ENCODE results near the gene SPATC1L.

SPATC1L gene

DNA sequence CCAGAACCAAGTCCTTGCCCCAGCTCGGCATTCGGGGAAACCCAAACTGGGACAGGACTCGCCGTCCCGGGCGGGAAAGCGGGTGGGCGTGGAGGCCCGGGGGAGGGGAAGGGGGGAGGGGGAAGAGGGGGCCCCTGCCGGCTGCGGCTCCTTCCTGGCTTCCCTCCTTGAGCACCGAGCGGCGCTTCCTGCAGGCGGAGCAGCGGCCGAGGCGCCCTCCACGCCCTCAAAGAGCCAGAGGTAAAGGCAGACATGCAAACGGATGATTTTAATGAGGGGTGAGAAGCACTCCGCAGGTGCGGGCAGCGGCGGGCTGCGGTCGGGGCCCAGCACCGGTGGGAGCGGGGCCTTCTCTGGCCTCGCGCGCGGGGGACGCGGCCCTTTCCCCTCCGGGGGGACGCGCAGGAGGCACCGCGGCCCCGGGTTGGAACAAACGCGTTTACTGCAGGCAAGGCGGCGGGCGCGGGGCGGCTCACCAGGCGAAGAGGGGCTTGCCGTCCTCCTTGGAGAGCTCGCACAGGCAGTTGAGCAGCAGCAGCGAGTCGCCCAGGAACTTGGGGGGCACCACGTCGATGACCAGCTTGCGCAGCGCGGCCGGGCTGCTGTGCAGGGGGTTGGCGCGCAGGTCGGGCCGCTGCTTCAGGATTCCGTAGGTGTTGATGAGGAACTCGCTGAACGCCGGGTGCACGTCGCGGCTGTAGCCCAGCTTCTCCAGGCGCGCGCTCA is 23.2 kb downstream of the SPATC1L start:
- DNase-seq: no peak

DNA sequence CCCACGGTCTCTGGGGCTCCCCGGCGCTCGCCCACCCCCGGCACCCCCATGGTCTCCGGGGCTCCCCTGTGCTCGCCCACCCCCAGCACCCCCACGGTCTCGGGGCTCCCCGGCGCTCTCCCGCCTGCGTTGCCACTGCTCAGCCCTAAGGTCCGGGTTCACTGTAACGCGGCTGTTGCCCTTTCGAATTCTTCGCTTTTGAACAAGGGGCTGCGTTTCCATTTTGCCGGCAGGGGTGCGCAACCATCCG is 23.7 kb downstream of the SPATC1L start:
- DNase-seq: no peak

DNA sequence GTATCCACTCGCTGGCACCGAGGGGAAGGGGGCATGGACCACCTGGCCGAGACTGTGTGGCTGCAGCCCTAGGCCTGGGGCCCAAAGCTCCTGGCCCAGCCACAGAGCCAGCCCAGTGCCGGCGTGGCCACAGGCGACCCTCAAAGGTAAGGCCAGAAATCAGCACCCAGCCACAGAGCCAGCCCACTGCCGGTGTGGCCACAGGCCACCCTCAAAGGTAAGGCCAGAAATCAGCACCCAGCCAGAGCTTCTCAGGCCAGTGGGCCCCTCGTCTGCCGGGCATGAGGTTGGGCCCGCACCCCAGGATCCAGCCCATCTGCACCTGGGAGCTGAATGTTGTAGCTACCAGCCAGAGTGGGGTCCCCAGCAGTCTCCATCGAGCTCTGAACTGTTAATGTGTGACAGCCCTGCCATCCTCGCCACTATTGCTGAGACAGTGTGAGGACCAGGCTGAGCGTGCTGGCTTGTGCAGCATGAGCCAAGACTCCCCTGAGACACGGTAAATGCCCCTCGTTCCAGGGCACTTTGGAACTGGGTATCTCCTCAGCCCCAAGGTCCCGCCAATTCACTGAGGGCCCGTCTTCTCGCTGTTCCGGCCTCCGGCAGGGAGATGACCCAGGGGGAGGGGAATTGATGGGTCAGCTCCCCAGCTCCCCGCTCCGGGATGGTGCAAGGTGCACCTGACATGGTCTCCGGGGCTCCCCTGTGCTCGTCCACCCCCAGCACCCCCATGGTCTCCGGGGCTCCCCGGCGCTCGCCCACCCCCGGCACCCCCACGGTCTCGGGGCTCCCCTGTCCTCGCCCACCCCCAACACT is 24.2 kb downstream of the SPATC1L start:
- DNase-seq: no peak

DNA sequence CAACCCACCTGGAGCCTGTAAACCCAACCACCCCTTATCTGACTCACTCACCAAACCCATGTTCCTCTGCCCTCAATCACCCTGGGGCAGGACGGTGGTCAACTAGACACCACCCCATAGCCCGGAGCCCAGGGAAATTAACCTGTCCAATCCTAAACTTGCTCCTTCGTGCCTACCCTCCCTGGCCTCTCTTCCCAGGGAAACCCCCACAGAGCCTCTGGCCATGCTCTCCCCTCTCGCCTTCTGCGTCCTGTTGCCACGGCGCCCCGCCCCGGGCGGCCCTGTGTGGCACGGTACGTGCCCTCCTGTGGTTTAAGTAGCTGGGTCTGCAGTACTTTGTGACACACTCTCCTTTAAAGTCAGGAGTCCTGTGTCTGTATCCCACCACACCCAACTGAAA is 24.9 kb downstream of the SPATC1L start:
- no peak for DNase-seq

DNA sequence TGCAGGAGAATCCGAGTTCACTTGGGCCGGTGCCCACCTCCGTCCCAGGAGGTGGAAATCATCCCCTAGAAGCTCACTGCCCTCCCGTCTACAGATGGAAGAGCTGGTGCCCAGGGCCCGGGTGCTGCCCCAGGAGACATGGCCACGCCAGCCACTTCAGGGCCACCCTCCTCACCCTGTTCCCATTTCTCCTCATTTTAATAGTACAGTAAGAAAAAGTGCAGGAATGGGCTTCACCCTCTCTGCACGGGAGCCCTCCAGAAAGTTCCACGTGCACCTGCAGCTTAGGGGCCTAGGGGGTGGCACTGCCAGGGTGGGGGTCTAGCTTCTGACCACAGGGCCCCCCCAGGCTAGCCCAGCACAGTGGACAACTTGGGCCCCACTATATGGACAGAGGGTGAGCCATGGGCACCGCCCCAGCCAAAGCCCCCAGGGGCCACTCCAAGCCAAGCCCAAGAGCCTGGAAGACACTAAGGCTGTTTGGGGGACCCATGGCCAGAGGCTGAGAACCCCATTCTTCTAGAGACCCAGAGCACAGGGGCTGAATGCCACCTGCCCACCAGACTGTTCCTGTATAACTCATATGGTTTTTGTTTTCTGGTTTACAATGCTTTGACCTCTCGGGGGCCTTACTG is 25.5 kb downstream of the SPATC1L start:
- DNase-seq: no peak

DNA sequence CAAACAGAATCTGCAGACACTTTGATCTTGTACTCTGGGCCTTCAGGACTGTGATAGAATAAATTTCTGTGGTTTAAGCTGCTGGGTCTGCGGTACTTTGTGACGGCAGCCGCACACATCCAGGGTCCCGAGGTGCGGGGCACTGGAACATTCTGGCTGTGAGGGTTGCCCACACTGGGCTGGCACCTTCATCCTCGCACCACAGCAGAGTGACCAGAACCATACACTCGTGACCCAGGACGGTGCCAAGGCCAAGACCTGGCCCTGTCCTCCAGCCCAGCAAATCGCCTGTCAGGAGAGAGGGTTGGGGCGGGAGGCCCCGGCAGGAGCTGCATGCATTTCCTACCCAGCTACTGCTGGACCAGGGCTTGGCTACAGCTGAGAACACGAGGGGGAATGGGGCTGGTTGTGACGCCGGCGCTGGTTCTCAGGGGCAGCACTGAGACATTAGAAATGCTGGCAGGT is 26.2 kb downstream of the SPATC1L start:
- no peak for DNase-seq

DNA sequence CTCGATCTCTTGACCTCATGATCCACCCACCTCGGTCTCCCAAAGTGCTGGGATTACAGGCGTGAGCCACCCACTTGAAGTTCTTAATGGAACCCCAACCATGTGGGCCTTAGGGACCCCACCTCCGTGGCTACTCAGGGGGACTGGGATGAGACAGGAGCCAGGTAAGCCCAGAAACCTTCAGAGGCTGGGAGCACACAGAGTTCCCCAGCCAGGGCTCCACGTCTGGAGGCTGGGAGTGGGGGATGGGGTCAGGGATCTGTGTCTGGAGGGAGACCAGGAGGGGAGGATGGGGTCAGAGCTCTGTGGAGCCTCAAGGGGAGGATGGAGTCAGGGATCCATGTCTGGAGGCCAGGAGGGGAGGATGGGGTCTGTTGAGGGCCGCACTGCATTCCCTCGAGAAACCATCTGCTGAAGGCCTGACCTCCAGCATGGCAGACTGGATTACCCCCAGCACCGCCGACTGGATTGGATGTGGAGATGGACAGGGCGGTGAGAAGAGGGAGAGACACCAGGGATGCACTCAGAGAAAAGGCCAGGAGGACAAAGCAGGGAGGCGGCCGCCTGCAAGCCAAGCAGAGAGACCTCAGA is 26.8 kb downstream of the SPATC1L start:
- no peak for DNase-seq

DNA sequence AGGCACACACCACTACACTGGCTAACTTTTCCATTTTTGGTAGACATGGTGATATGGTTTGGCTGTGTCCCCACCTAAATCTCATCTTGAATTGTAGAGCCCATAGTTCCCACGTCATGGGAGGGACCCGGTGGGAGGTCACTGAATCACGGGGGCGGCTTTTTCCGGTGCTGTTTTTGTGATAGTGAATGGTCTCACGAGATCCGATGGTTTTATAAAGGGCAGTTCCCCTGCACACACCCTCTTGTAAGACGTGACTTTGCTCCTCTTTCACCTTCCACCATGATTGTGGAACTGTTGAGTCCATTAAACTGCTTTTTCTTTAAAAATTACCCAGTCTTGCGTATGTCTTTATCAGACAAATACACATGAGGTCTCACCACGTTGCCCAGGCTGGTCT is 27.6 kb downstream of the SPATC1L start:
- DNase-seq: no peak

DNA sequence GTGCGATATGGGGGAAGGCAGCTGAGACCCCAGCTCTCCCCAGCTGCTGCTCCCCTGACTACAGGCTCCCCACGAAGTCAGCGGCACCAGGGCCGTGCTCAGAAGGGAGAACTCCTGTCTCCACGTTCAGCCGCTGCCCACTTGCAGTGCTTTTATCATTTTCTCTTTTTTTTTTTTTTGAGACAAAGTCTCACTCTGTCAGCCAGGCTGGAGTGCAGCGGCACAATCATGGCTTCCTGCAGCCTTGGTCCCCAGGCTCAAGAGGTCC is 27.9 kb downstream of the SPATC1L start:
- no peak for DNase-seq

DNA sequence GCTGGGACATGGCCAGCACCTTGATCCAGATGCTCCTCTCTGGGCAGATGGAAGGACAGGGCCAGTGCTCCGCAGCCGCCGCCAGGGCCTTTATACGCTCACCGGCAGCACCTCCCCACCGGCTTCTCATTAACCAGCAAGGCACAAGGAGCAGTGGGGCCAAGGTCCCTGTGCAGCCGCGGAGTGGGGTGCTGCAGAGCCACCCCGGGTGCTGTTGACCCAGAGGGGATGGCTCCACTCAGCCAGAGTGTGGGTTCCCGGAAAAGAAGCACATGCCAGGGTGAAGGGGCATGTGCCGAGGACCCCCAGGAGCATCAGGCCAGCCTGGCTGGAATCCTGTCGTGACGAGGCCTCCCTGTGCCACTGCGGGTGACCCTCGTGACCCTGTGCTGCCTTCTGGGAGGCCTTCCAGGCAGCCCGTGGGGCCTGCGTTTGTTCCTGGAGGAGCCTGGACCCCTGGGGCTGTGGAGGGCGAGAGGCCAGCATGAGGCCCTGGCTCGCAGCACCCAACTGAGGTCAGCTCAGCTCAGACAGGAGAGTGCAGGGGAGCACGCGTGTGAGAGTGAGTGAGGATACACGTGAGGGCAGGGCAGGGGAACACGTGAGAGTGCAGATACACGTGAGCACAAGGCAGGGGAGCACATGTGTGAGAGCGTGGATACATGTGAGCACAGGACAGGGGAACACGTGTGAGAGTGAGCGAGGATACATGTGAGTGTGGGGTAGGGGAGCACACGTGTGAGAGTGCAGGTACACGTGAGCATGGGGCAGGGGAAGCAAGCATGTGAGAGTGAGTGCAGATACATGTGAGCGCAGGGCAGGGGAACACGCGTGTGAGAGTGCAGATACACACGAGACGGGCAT is 28.5 kb downstream of the SPATC1L start, which contains the start of gene FTCD:
Gene FTCD, minus strand, starts transcription at position 66 of the 864 bp plus-strand sequence. Its CDS starts 56 bp downstream, at position 10.
- no peak for DNase-seq

DNA sequence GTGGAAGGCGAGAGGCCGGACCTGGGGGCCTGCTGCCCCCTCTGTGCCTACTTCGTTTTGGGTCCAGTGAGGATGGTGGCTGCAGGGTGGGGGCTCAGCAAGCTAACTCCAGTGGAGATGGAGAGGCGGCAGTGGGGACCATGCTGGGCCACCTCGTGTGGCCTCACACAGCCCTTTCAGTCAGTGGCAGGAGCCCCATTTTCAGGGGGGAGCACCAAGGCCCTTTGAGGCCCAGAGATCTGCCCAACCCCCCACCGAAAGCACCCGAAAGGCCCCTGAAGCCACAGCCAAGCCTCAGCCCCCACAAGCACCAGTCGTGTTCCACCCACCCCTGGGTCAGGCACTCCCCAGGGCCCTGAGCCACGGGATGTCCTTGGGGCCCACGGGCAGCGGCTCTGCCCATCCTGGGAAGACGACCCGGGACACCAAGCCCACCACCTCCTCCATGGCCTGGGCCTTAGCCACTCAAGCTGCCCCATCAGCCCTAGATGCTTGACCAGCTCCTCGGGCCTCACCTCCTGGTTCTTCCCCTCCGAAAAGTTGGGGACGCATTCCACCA is 29.2 kb downstream of the SPATC1L start:
- no peak for DNase-seq

DNA sequence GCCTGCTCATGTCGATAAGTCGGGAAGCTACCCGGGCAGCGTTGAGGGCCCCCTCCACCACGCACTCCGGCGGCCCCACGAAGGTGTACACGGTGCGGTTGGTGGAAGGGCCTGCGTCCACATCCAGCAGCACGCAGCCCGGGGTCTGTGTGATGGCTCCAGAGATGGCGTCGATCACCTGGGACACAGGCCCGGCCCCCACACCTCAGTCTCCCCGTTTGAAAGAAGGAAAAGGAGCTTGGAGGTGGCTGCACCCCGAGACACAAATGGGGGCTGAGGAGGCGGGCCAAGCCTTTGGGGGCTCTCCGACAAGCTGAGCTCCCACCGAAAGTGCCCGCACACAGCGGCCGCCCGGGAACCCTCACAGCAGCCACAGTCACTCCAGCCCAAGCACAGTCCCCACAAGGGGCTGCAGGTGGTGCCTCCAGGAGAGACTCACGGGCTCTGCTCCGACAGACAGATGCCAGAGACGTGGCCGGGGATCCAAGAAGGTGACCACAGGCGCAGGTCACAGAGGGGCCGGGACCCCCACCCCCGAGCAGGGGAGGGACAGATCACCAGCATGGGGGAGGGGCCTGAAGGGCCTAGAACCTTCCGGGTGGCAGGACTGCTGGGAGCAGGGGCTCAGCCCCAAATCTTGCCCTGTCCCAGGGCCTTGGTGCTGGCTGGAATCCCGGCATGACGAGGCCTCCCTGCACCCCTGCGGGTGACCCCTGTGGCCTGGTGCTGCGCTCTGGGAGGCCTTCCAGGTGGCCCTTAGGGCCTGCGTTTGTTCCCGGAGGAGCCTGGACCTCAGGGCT is 29.9 kb downstream of the SPATC1L start:
- DNase-seq: no peak

DNA sequence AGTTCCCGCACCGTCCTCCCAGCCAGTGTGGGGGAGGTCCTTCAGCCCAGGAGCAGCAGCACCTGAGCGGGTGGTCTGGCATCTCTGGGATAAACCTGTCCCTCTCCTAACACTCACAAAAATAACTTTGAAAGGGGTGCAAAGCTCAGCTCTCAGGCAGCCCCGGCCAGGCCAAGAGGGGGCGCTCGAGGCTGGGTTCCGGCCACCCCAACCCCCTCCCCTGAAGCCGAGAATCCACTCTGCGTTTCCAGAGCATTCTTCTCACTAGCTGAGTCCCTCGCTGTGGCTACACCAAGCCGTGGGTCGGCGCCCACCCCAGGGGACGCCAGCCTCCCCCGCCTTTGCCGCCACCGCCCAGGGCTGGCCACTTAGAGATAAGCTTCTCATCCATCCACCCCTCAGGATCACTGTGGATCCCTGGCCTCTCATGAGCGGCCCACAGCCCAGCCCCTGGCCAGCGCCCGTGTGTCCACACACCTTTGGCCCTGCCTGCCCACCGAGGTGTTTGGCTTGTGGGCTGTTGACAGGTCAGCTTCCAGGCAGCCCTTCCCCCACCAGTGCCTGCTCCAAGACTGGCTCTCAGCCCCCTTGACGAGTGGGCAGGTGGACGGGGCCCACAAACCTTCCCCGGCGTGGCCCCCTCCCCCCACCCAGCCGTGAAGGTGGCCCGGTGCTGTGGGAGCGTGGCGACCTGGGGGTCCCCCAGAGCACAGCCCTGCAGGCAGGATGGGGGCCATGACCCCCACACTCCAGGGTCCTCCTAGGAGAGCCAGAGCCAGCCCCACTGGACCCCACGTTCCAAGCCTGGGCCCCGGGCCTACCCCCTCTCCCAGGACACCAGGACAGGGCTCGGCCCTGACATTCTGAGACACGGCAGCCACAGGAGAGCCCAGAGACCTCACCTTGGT is 30.8 kb downstream of the SPATC1L start:
- DNase-seq: no peak

DNA sequence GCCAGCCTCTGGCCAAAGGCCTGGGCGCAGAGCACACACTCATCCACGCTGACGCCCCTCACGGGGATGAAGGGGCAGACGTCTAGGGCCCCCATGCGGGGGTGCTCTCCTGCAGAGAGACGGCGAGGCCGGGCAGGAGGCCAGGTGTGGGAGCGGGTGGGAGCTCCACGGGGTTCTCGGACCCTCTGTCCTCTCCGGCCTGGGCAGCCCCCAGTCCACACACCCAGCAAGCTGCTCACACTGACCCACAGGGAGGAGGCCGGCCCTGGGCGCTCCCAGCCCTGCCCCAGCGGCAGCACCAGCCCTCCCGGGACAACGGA is 31.4 kb downstream of the SPATC1L start:
- no peak for DNase-seq

DNA sequence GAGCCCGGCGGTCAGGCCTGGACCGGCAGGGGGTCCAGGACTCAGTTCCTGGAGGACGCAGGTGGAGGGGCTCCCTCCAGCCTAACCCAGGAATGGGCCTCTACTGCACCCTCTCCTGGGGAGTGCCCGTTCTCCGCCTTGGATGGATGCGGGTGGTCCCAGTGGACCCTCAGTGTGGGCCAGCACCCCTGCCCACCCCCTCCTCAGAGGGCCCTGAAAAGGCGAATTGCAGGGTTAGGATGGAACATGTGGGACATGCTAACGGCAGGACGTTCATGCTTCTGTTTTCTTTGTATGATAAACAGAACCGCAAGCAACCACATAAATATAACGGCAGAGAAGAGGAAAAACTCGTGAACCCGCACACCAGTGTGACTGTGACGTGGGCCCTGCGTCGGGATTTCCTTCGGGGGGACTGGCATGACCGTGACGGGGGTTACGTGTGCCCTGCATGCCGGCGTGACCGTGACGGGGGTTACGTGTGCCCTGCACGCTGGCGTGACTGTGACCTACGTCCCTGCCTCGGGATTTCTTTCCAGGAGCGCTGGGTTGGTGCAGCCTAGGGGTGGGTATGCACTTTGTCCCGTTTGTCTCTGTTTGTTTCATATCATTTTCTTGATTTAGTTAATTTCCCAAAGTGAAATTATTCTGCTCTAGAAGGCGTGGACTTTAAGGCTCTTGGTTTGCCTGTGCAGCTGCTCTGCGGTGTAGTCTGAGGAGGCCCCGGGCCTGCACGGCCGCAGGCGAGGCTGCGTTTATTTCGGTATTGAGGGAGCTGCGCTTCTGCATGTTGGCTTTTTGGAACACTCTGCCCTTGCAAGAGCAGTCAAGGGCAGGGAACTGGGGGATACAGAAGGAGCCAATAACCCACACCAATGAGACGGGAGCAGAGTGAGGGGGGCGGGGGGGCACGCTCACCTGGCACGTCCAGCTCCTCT is 32.0 kb downstream of the SPATC1L start:
- DNase-seq: no peak

DNA sequence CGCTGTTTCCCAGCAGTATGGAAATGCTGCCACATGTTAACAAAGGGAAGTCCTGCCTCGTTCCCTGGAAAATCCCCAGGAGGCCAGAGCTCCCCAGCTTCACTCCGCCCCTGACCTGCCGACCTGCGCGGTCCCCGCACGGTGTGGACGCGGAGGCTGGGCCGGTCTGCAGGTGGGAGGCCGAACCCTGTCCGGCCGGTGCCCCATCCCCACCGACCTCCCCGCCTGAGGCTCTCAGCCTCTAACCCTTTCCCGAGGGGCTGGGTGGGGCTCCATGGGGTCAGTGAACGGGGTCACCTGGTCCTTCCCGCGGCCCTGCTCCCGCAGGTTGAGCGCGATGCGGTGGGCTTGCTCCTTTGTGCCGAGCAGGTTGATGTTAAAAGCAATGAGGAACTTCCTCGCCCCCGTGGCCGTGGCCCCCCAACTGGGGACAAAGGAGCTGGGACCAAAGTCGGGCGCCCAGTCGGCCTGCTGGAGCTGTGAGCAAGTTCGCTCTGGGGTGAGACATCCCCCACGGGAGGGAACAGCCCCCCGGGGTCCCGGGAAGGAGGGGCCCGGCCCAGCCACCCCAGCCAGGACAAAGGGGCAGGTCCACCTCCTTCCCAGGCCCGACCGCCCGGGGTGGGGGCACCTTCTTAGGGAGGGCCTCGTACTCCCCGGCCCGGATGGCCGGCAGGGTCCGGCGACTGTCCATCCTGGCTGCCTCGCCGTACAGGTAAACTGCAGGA is 32.8 kb downstream of the SPATC1L start:
- DNase-seq: no peak

DNA sequence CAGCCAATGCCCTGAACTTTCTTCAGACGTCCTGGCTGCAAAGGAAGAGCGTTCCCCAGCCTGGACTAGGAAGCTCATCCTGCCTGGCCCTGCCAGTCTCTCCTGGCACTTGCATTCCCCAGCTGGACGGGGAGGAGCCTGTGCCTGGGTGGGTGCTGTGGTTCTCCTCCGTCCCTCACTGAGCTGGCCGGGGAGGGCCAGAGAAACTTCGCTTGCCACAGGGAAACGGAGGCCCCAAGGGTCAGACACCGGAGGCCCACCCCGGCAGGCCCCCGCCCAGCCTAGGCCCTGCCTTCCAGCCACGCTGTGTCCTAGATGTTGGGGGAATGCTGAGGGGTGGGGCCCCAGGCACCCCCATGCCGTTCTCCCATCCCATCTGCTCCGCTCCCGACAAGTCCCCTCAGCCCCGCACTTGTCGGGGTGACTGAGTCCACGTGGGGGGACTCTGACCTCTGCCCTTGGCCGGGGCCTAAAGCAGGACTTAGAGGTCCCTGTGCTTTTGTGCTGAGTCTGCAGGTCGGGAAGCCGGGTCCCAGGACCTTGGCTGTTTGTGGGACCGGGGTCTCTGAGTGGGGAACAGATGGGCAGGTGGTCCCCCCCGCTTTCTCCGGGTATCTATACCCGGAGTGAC is 33.7 kb downstream of the SPATC1L start:
- no peak for DNase-seq

DNA sequence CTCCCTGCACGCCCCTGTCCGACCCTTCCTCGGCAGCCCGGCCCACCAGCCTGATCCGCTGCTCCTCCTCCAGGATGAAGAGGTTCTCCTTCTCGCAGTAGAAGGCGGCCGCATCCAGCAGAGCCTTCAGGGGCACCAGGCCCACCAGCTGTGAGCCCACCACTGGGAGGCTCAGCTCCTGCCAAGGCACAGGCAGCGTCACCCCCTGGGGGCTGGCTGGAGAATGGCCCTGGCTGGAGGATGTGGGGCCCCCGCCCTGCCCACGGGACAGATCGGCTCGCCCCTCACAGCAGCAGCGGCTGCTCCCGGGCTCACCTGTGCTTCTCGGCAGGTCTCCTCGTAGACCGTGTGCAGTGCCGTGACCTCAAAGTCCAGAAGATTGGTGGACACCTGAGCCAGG is 34.2 kb downstream of the SPATC1L start:
- no peak for DNase-seq
